ENCODE results near the gene TTC33. TPM values are rescaled to one million over a fixed set of nuclear protein-coding genes. Genes with fewer than 3 reads are reported as not detected.

The TTC33 gene
- polyA plus RNA-seq, 1 donor from 2014 or later: 73.5 TPM

DNA sequence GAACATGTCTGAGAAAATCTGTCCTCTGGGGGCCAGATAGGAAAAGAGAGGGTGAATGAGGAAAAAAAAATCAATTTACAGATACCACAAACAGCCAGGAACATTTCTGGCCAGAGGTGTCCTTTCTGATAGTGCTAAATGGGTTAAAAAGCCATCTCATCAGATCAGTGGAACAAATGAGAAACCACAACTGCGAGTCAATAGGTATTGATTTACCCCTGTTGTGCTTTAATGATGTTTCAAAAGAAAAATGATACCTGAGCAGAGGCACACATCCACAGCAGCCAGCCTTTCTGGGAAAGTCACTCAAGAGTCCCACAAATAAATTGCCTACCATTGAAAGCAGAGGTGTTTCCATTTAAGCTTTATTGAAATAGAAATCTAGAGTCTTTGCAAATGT, 155.4 kb downstream of the TTC33 start:
- Histone ChIP-seq H3K4me2 (ENCODE audit: low read length) (no peak overlapping the region), H3K27ac (ENCODE audit: low read length) (no peak overlapping the region), H3K36me3 (ENCODE audit: insufficient read depth, low read length) (no peaks in the 10 kb centered on the region), H3F3A (ENCODE audit: insufficient read depth, low read length, poor library complexity, severe bottlenecking) (no peaks in the 10 kb centered on the region), H3K27me3 (ENCODE audit: insufficient read depth, low read depth, low read length) (no peaks in the 10 kb centered on the region), H3K9me3 (ENCODE audit: low read length) (no peaks in the 10 kb centered on the region), H3K9ac (ENCODE audit: low read length) (no peak overlapping the region), H2AFZ (ENCODE audit: low read depth, low read length) (no peak overlapping the region), H3K4me3 (ENCODE audit: low read length) (no peak overlapping the region), H3K79me2 (replicated peaks; ENCODE audit: insufficient read depth, low read length) (no peaks in the 10 kb centered on the region), H4K20me1 (ENCODE audit: insufficient read depth) (no peaks in the 10 kb centered on the region), H3K9me2 (ENCODE audit: insufficient read depth, low read length) (no peaks in the 10 kb centered on the region)
- TF ChIP-seq, protein P1, sequence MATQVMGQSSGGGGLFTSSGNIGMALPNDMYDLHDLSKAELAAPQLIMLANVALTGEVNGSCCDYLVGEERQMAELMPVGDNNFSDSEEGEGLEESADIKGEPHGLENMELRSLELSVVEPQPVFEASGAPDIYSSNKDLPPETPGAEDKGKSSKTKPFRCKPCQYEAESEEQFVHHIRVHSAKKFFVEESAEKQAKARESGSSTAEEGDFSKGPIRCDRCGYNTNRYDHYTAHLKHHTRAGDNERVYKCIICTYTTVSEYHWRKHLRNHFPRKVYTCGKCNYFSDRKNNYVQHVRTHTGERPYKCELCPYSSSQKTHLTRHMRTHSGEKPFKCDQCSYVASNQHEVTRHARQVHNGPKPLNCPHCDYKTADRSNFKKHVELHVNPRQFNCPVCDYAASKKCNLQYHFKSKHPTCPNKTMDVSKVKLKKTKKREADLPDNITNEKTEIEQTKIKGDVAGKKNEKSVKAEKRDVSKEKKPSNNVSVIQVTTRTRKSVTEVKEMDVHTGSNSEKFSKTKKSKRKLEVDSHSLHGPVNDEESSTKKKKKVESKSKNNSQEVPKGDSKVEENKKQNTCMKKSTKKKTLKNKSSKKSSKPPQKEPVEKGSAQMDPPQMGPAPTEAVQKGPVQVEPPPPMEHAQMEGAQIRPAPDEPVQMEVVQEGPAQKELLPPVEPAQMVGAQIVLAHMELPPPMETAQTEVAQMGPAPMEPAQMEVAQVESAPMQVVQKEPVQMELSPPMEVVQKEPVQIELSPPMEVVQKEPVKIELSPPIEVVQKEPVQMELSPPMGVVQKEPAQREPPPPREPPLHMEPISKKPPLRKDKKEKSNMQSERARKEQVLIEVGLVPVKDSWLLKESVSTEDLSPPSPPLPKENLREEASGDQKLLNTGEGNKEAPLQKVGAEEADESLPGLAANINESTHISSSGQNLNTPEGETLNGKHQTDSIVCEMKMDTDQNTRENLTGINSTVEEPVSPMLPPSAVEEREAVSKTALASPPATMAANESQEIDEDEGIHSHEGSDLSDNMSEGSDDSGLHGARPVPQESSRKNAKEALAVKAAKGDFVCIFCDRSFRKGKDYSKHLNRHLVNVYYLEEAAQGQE (IDR thresholded peaks at IDR 0.05; ENCODE audit: borderline replicate concordance): no peak
- TF ChIP-seq, protein P2, sequence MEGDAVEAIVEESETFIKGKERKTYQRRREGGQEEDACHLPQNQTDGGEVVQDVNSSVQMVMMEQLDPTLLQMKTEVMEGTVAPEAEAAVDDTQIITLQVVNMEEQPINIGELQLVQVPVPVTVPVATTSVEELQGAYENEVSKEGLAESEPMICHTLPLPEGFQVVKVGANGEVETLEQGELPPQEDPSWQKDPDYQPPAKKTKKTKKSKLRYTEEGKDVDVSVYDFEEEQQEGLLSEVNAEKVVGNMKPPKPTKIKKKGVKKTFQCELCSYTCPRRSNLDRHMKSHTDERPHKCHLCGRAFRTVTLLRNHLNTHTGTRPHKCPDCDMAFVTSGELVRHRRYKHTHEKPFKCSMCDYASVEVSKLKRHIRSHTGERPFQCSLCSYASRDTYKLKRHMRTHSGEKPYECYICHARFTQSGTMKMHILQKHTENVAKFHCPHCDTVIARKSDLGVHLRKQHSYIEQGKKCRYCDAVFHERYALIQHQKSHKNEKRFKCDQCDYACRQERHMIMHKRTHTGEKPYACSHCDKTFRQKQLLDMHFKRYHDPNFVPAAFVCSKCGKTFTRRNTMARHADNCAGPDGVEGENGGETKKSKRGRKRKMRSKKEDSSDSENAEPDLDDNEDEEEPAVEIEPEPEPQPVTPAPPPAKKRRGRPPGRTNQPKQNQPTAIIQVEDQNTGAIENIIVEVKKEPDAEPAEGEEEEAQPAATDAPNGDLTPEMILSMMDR (IDR thresholded peaks at IDR 0.05; ENCODE audit: poor library complexity, severe bottlenecking): no peak
- TF ChIP-seq EZH2 (IDR thresholded peaks at IDR 0.05; ENCODE audit: borderline replicate concordance, insufficient read depth, low read length, poor library complexity, severe bottlenecking) (no peak), MXI1 (conservative IDR thresholded peaks at IDR 0.05; ENCODE audit: poor library complexity, severe bottlenecking) (no peak), SMC3 (conservative IDR thresholded peaks at IDR 0.05; ENCODE audit: poor library complexity) (no peak), TAF1 (IDR thresholded peaks at IDR 0.05; ENCODE audit: low read depth) (no peak), EP300 (conservative IDR thresholded peaks at IDR 0.05; ENCODE audit: poor library complexity, severe bottlenecking) (no peak), RAD21 (conservative IDR thresholded peaks at IDR 0.05) (no peak)

GRCh38 chr5:40599676-40600075, 156.1 kb downstream of the TTC33 start:
- no peak overlapping the region for H3K27ac ChIP-seq (ENCODE audit: low read length)
- no peaks in the 10 kb centered on the region for H3K27me3 ChIP-seq (ENCODE audit: insufficient read depth, low read depth, low read length)
- no peak overlapping the region for H2AFZ ChIP-seq (ENCODE audit: low read depth, low read length)
- no peaks in the 10 kb centered on the region for H3K9me3 ChIP-seq (ENCODE audit: low read length)
- no peak overlapping the region for H3K4me2 ChIP-seq (ENCODE audit: low read length)
- H3F3A ChIP-seq (ENCODE audit: insufficient read depth, low read length, poor library complexity, severe bottlenecking): no peaks in the 10 kb centered on the region
- H3K4me3 ChIP-seq (ENCODE audit: low read length): no peak overlapping the region
- no peaks in the 10 kb centered on the region for H4K20me1 ChIP-seq (ENCODE audit: insufficient read depth)
- no peaks in the 10 kb centered on the region for H3K9me2 ChIP-seq (ENCODE audit: insufficient read depth, low read length)
- no peaks in the 10 kb centered on the region for H3K36me3 ChIP-seq (ENCODE audit: insufficient read depth, low read length)
- H3K79me2 ChIP-seq (replicated peaks; ENCODE audit: insufficient read depth, low read length): no peaks in the 10 kb centered on the region
- TF ChIP-seq SMC3 (conservative IDR thresholded peaks at IDR 0.05; ENCODE audit: poor library complexity): no peak
- TF ChIP-seq, protein P1 (IDR thresholded peaks at IDR 0.05; ENCODE audit: borderline replicate concordance): no peak
- TF ChIP-seq TAF1 (IDR thresholded peaks at IDR 0.05; ENCODE audit: low read depth): no peak
- TF ChIP-seq EP300 (conservative IDR thresholded peaks at IDR 0.05; ENCODE audit: poor library complexity, severe bottlenecking): no peak
- TF ChIP-seq, protein P2 (IDR thresholded peaks at IDR 0.05; ENCODE audit: poor library complexity, severe bottlenecking): no peak
- no peak overlapping the region for H3K9ac ChIP-seq (ENCODE audit: low read length)

All from neural cell (in vitro differentiated cells).